GM21717 (cell line): ENCODE data around the gene SKAP1.

ENCODE experiments used
- ATAC-seq: cut with Tn5 transposase; IDR thresholded peaks from one replicate; pipeline ENCODE4 v1.9.1; 2021; ENCODE audit warnings: mild to moderate bottlenecking, moderate library complexity; ENCODE audit not compliant: unreplicated experiment

The SKAP1 gene

GRCh38 chr17:48429638-48430586, at the start of gene SKAP1:
TSS of gene SKAP1 (minus strand) at chr17:48430214.
- peak; percentile 55 for ATAC-seq

DNA sequence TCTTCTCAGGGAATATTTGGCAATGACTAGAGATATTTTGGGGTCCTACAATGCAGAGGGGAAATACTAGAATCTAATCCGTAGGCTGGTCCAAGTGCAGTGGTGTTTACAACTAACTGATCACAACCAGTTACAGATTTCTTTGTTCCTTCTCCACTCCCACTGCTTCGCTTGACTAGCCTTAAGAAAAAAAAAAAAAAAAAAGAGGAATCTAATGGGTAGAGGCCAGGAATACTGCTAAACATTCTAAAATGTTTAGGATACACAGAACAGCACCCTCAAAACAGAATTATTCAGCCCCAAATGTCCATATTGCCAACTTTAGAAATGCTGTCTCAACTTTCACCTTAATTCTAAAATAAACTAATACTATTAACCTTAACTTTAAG, 49.0 kb upstream of the SKAP1 start:
- no peak for ATAC-seq

- peak; percentile 64 for ATAC-seq
Measured at GRCh38 chr17:48478224-48479013, 48.4 kb upstream of the SKAP1 start.

DNA sequence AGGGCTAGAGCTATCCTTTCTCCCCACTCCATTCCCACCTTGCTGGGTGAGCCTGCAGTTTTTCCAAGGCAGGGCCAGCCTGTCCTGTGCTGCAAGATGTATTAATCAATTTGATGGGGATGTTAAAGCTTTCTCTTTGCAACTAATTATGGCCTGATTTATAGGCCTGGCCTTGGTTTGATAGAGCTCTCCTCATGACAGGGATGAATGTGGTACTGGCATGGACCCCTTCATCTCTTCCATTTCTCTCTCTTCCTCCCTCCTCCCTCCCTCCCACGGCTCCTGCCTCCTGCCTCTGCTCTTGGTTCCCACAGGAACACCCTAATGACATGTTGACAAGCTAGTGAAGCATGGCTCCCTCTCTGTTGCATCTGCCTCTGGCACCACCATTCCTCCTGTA, 47.2 kb upstream of the SKAP1 start:
- ATAC-seq, result no peak

GRCh38 chr17:48472411-48473281, 42.6 kb upstream of the SKAP1 start:
- no peak for ATAC-seq

- ATAC-seq, result no peak
Measured at GRCh38 chr17:48471817-48472410, 41.9 kb upstream of the SKAP1 start.

DNA sequence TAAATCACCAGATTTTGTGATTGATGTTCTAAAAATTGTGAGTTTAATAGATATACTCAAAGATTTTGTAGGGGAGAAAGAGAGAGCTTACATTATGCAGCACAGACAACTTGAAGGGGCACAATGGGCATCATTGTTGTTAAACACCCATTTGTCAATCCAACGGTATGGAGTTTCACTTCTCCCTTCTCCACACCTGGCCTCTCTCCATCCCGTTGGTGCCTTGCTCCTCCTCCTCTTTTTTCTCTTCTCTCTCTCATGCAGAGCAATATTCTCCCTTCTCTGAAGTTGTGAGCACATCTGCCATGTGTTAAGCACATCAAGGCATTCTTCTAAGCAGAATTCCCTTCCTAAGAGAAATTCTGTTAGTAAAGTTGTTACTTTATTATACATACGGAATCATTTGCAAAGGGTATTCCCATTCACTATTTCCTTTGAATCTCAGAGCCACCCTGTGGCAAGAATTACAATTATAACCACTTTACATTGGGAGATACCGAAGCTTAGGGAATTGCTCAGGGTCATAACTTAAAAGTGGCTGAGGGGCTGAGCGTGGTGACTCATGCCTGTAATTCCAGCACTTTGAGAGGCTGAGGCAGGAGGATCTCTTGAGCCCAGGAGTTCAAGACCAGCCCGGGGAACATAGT, 40.5 kb upstream of the SKAP1 start:
- ATAC-seq, result no peak

- no peak for ATAC-seq
Measured at GRCh38 chr17:48469227-48469626, 39.2 kb upstream of the SKAP1 start.

DNA sequence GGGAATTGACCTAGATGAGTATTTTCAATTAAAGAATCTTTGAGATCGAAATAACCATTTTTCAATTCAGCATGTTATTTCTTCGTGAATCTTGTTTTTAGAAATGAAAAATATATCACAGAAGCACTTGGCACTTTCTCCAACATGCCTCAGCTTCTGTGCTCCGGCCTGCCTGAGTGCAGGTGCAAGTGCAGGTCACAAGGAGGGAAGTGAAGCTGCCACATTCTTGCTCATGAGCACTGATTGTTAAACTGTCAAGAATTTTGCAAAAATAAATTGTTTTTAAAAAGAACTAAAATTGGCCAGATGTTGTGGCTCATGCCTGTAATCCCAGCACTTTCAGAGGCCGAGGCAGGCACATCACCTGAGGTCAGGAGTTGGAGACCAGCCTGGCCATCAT, 38.3 kb upstream of the SKAP1 start:
- no peak for ATAC-seq

- ATAC-seq, result no peak
Measured at GRCh38 chr17:48465884-48466283, 35.9 kb upstream of the SKAP1 start.

GRCh38 chr17:48463526-48463925, 33.5 kb upstream of the SKAP1 start:
- ATAC-seq, result no peak

DNA sequence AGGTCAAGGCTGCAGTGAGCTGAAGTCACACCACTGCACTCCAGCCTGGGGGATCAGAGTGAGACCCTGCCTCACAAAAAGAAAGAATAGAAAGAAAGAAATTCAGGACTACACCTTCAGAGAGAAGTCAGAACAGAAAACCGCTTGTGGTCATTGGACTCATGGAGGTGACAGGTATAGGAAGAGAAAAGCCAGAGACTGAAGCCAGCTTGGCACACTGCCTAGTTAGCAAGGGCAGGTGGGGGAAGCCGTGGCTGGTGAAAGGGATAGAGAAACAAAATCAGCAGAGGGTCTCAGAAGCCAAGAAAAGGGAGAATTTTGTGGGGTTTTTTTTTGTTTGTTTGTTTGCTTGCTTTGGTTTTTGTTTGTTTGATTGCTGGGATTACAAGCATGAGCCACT, 32.9 kb upstream of the SKAP1 start:
- ATAC-seq, result no peak

GRCh38 chr17:48460052-48460451, 30.0 kb upstream of the SKAP1 start:
- ATAC-seq, result no peak

DNA sequence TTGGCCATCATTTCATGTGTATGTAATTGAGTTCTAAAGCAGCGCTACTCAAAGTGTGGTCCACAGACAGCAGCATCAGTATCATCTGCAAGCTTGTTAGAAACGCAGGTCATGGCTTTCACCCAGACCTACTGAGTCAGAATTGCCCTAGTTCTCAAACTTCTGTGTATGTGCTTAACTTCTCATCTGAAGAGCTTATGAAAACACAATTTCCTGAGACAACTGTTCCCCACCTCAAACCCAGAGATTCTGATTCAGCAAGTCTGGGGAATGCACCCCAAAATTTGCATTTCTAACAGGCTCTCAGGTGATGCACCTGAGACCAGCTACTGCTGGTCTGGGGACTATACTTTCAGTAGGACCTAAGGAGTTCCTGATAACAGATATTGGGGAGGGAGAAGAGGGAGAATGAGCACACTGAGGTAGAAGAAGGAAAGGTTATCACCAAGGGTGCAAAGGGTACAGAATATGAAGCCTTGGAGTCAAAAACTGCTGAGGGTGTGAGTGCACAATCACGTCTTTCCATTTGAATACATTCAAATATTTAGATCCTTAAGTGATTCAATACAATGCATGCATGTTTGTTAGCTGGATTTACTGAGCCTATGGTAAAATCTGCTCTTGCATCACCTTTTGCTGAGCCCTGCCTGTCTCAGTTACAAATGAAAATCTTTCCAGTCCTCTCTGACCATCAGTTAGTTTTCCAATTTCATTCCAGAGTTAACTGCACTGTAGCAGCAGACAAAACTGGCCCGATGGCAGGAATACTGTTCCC, 29.2 kb upstream of the SKAP1 start:
- ATAC-seq, result no peak

DNA sequence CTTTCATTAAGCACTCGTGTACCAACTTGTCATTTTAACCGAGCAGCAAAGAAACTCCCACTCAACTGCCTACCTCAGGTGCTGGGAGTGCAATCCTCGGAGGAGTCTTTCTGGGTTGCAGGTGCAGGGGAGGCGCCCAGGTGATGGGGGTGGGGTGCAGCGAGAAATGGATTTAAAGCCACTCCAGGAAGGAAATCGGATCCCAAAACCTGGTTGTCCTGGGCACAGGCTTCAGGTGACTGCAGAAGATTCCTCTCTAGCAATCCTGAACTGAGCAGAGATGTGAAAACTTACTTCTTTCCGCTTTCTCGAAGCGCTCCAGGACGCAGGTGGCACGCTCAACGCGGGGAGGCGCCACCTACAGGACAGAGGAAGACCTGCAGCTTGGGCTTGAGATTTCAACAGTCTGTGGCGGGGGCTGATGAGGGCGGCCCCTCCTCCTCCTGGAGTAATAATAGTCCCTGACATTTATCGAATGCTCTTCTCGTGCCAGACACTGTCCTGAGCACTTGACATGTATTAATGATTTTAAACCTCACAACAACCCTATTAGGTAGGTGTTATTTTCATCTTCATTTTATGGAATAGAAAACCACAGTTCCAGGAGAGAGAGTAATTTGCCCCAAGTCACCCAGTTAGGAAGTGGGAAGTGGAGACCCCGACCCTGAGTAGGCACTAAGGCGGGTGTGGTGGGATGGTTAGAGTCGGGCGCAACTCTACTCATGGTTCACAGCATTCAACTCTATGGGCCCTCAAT, 27.2 kb upstream of the SKAP1 start:
- ATAC-seq, result no peak

DNA sequence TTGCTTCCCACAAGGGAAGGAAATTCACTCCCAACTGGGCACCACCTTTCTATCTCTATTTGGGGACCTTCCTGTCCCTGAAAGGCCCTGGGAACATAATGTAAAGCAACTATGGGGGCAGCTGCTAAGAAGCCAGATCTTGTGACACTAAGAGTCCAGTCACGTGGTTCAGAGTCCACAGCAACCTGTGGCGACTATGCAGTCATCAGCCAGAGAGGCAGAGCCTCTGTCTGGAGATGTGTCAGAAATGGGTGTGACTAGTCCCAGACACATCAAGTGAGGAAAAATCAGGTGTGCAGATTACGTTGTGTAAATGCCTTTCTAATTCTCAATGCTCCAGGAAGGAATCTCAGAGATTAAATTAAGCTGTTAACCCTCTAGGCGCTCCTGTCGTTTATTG, 26.6 kb upstream of the SKAP1 start:
- no peak for ATAC-seq

- ATAC-seq, result no peak
Measured at GRCh38 chr17:48455791-48456190, 25.8 kb upstream of the SKAP1 start.

DNA sequence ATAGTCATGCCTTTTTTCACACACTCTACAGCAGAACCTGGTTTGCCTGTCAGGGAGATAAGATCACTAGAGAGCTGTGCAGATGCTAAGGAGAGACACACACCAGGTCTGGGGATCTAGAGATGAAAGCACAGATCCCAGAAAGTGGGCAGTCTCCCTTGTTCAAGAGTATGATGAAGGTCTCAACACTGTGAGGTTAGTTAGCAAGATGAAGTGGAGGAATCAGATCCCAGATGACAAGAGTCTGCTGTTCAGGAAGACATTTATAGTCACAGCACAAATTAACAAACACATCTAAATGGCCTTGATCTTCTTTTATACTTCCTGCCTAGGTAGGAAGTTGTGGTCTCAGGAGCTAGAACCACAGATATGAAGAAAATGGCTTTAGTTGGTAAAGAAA, 23.4 kb upstream of the SKAP1 start:
- no peak for ATAC-seq

GRCh38 chr17:48451489-48451888, 21.5 kb upstream of the SKAP1 start:
- no peak for ATAC-seq
